Kidney glomerular epithelial cell (primary cell): ENCODE data around the gene ENDOG.
A peak's percentile ranks its signal among the peaks of the same experiment; 100 is the strongest.
"Not testable (repeated sequence)": the region's sequence is repeated elsewhere in the genome, so short reads cannot be mapped to it uniquely, and the experiment has no call there.

Source experiments
- DNase-seq: peaks from one replicate; lab custom pipeline; 2025; lab: John Stamatoyannopoulos, UW

The ENDOG gene

DNA sequence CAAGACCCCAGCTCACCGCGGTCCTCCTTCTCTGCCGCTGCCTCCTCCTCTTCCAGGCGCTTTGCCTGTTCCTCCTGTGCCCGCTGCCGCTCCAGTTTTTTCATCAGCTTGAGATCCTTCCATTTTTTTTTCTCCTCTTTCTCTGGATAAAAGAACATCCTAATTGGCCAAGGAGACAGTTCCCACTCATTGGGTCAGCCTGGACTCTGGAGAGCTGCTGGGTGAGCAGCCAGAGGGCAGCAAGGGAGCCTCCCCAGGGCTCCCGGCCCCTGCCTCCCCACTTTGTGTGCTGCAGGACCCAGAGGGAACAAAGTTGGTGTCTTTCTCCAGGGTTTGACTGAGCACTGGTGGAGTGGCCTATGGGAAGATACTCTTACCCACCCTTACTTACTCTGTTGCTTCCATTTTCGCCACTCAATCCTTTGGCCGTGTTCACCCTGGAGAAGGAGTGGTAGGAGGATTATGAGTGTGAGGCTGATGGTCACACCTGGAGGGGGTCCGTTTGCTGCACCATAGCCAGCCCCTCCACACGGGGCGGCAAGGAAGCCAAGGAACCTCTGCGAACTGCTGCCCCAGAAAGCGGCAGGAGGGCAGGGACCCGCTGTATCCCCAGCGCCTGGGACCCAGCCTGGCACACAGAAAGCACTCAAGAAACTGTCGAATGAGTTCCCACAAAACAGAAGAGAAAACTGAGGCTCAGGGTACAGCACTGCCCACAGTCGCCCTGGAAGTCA lies 10.6 kb downstream of the ENDOG start:
- no peak for DNase-seq

DNA sequence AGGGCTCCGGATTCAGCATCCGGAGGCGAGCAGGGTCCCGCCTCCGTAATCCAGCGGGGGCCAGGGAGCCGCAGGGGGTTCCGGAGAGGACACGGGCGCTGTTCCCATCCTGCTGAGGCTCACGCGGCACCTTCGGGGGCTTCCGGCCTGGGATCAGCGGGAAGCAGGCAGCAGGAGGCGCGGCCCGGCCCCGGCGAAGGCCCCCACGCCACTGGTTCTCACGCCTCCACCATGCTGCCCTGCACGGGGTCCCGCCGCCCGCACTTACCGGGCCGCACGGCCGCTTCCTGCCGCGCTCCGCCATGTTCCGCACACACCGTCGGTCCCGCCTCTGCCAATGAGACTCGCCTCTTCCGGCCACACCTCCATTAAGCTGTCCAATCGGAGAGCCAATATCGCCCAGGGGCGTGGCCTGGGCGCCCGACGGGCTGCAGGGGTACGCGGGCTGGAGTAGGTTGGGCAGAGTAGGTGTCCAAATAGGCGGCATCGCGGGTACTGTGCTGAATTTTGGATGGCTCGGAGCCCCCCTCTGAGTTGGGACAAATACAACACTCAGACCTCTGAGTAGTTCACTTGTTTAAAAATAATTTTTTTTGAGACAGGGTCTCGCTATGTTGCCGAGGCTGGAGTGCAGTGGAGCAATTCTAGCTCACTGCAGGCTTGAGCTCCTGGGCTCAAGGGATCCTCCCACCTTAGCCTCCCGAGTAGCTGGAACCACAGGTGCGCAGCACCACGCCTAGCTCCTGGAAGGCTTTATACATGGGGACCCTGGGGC lies 11.4 kb downstream of the ENDOG start, which contains the start of gene SPOUT1:
SPOUT1 (minus strand) TSS at position 318 of the 775 bp plus-strand sequence; CDS start at position 304, 14 bp downstream.
- DNase-seq, result peak; percentile 90

GRCh38 chr9:128833696-128834095 lies 15.4 kb downstream of the ENDOG start:
- no peak for DNase-seq

DNA sequence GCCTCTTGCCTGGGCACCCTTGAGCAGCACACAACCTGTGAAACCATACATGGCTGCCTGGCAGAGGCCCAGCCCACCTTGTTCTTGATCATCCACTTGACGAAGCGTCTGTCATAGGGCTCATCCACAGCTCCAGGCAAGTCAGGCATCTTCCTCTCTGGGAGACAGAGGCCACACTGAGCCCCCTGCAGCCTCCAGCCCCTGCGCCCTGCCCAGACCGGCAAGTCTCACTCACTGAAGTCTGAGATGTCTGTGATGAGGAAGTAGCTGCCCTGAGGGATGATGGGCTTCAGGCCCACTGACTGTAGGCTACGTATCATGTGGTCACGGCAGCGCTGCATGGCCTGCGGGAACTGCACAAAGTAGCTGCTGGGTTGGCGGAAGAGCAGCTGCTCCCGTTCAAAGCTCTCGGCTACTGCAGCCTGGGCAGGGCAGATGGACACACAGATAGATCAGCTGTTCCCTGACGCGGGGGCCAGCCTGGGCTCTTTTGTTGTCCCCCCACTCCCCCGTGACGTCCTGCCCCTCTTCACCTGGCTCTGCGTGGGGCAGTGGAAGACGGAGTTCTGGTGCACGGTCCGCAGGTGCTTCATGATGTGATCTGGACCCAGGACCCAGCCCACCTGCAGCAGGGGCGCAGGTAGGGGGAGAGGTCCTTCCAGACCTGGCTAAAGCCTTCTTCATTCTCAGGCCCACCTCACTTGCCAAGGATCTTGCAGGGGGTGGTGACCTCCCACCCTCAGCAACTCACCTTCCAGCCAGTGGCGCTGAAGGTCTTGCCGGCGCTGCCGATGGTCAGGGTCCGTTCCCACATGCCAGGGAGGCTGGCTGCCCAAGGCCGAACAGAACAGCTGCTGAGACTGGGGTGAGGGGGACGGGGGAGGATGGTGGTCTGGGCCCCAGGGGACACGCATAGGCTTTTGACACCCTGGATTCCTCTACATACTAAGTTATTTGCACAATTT lies 17.2 kb downstream of the ENDOG start:
- DNase-seq, result no peak

GRCh38 chr9:128836509-128837145 lies 18.3 kb downstream of the ENDOG start:
- no peak for DNase-seq

- no peak for DNase-seq
These were observed 20.0 kb downstream of the ENDOG start for GRCh38 chr9:128838338-128838737.

DNA sequence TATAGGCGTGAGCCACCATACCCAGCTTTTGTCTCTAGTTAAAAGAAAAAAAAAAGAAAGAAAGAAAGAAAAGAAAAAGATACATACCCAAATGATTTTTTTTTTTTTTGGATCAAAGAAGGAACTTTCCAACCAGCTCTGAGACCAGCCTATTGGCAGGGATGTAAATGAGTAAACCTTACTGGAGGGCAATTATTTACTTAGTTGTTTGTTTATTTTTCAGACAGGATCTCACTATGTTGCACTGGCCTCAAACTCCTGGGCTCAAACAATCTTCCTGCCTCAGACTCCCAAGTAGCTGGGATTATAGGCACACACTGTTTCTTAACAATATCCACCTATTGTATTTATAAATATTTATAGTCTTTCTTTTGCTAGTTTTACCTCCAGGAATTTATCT lies 22.2 kb downstream of the ENDOG start:
- DNase-seq, result no peak

DNA sequence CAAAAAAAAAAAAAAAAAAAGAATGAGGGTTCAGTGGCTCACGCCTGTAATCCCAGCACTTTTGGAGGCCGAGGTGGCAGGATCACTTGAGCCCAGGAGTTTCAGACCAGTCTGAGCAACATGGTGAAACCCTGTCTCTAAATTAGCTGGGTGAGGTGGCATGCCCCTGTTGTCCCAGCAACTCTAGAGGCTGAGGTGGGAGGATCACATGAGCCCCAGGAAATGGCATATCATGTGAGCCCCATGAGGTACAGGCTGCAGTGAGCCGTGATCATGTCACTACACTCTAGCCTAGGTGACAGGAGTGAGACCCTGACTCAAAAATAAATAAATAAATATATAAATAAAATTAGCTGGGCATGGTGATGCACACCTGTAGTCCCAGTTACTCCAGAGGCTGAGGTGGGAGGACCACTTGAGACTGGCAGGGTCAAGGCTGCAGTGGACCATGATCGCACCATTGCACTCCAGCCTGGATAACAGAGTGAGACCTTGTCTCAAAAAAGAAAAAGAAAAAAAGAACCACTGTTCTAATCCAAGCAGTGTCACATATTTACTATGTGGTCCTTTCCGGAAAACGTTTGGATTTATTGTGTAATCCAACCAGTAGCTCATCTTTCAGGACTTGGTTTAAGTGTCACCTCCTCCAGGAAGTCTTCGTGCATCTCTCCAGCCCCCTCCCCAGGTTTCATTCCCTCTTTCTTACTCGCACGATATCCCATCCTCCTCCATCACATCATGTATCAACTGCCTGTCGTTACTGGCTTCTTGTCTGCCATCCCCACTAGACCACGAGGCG lies 23.6 kb downstream of the ENDOG start:
- no peak for DNase-seq

DNA sequence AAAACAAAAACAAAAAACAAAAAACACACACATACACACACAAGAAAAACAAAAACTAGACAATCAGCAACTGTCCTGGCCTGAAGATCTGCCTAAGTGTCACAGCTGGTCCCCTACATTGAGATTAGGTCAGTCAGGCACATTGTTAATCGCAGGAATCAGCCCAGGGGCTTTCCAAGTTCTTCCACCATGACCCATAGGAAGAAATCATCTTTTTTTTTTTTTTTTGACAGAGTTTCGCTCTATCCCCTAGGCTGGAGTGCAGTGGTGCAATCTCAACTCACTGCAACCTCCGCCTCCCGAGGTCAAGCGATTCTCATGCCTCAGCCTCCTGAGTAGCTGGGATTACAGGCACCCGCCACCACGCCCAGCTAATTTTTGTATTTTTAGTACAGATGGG lies 24.9 kb downstream of the ENDOG start:
- DNase-seq, result not testable (repeated sequence)

DNA sequence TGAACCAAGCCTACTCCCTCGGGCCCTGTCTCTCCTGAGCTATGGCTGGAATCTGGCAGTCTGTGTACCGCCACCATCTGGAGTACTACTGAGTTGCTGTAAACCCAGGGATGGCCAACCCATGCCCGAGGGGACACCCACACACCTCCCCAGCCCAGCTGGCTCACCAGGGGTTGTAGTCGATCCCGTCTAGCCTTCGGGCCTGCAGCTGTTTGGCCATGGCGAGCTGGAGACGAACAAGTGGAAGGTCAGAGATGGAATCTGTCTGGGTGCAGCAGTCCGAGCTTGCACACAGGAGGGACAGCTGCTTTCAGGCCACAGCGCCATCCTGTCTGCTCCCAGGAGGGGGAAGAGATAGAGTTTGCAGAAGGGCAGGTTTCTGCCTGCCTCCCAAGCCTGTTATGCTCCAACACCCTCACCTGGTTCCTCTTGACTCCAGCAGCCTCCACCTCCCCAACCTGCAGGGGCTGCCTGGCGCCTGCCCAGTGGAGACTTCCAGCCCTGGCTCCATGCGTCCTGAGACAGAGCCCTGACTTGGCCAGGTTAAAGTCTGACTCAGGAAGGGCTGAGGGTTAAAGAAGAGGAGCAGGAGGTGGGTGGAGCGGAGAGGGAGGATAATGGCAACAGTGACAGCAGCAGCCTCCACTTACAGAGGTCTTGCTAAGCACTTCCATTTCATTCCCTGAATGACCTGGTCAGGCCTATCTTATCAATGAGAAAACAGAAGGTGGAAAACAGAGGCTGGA lies 27.1 kb downstream of the ENDOG start:
- DNase-seq, result no peak

DNA sequence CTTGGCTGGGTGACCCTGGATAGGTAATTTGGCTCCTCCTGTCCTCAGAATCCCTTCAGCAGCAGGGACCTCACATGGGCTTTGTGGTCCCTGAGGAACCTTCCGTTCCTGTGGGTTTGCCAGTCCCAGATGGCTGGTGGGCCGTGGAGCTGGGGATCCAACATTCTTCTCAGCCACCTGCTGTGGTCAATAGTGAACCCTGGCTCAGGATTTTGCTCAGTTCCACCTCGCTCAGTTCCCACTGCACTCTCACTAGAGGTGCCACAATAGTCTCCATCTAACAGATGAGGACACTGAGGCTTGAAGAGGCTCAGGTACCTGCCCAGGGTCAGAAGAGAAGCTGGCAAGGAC lies 28.4 kb downstream of the ENDOG start:
- no peak for DNase-seq

DNA sequence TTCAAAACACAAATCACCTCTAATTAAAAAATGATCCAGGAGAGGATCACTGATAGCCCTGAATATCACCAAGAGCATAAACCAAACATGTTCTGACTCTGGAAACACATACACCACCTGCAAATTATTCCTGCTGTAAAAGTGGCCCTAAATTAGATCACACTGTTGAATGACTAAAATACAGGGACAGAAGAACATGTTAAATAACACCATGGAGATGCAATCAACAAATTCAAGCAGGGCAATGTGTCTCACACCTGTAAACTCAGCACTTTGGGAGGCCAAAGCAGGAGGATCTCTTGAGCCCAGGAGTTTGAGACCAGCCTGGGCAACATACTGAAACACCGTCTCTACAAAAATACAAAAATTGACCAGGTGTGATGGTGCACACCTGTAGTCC lies 29.5 kb downstream of the ENDOG start:
- no peak for DNase-seq

DNA sequence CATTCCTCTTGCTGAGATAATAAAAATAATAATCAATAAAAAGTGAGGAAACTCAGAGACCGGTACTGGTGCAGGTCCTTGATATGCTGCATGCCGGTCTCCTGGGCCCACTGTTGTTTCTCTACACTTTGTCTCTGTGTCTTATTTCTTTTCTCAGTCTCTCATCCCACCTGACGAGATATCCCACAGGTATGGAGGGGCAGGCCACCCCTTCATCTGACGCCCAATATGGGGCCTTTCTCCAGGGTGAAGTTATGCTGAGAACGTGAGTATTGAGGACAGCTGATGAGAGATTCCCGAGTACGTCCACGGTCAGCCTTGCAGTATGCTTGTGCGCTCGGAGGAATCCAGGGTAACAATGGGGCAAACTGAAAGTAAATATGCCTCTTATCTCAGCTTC lies 32.7 kb downstream of the ENDOG start:
- not testable (repeated sequence) for DNase-seq

- peak; percentile 6 for DNase-seq
These were observed 33.7 kb downstream of the ENDOG start for GRCh38 chr9:128851779-128852600.

GRCh38 chr9:128852646-128853045 lies 34.3 kb downstream of the ENDOG start:
- not testable (repeated sequence) for DNase-seq

DNA sequence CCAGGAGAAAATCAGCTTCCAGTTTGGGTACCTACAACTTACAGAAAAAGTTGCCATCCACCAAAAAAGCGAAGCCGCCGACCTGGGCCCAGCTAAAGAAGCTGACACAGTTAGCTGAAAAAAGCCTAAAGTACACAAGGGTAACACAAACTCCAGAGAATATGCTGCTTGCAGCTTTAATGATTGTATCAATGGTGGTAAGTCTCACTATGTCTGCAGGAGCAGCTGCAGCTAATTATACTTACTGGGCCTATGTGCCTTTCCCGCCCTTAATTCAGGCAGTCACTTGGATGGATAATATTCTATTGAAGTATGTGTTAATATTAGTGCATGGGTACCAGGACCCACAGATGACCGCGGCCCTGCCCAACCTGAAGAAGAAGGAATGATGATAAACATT lies 36.2 kb downstream of the ENDOG start:
- not testable (repeated sequence) for DNase-seq

DNA sequence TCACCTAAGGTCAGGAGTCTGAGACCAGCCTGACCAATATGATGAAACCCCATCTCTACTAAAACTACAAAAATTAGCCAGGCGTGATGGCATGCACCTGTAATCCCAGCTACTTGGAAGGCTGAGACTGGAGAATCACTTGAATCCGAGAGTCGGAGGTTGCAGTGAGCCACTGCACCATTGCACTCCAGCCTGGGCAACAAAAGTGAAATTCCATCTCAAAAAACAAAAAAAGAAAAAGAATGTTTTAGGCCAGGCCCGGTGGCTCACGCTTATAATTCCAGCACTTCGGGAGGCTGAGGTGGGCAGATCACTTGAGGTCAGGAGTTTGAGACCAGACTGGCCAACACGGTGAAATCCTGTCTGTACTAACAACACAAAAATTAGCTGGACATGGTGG lies 40.2 kb downstream of the ENDOG start:
- DNase-seq, result not testable (repeated sequence)

GRCh38 chr9:128860937-128861336 lies 42.6 kb downstream of the ENDOG start:
- DNase-seq, result no peak

- no peak for DNase-seq
These were observed 43.2 kb downstream of the ENDOG start for GRCh38 chr9:128861501-128861900.
